ENCODE data around the gene NELFCD.

DNA sequence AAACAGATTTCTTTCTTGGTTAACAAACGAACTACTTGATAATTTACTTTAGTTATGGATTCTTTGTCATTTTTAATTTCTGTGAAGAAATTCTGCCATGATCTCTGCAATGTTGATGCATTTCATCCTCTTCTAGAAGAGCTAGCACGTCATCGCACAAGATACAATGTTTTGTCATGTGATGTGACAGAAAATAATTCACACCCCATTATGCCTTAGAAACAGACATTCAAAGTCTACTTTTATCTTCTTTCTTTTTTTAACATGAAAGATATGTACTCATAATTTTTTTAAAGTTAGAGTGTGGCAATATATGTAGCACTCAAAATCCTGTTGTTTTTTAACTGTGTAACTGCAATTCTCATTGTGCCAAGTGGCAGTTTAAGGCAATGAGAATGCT, 39.6 kb upstream of the NELFCD start:
- TF ChIP-seq, protein P1, sequence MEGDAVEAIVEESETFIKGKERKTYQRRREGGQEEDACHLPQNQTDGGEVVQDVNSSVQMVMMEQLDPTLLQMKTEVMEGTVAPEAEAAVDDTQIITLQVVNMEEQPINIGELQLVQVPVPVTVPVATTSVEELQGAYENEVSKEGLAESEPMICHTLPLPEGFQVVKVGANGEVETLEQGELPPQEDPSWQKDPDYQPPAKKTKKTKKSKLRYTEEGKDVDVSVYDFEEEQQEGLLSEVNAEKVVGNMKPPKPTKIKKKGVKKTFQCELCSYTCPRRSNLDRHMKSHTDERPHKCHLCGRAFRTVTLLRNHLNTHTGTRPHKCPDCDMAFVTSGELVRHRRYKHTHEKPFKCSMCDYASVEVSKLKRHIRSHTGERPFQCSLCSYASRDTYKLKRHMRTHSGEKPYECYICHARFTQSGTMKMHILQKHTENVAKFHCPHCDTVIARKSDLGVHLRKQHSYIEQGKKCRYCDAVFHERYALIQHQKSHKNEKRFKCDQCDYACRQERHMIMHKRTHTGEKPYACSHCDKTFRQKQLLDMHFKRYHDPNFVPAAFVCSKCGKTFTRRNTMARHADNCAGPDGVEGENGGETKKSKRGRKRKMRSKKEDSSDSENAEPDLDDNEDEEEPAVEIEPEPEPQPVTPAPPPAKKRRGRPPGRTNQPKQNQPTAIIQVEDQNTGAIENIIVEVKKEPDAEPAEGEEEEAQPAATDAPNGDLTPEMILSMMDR (IDR thresholded peaks at IDR 0.05) = no peak
- no peak for TF ChIP-seq EZH2 (IDR thresholded peaks at IDR 0.05; ENCODE audit: borderline replicate concordance, insufficient read depth, low read depth, low read length, poor library complexity, severe bottlenecking)
